ENCODE results near the gene TRDN. TPM values are rescaled to one million over a fixed set of nuclear protein-coding genes. Genes with fewer than 3 reads are reported as not detected.

The TRDN gene
- total RNA-seq, 5 donors from 2014 or later (not counting 1 experiment from before 2014, with no cell fraction given) = not detected

DNA sequence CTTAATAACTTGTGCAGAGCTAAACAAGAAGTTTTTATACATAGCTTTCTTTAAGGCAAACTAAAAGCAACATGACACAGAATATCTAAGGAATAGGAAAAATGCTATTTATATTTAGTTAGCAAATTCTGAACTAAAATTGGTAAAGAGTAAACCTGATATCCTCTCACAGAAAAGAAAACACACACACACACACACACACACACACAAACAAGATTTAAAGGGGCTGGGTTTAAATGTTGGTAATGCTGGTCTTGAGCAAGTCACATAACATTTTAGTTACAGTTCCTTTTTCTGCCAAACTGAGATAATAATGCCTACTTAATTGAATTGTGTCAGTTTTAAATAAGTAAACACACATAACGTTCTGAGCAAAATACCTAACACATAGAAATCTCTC, 1.6 kb downstream of the TRDN start:
- Histone ChIP-seq H3K4me1 (ENCODE audit: control insufficient read depth in 1 of 2, extremely low read depth in 1 of 2, insufficient read depth in 2 of 2, low read length in 2 of 2) (no peaks in the 10 kb centered on the region), H3K9me3 (no peaks in the 10 kb centered on the region), H3K27me3 (replicated peaks in 1 of 2; ENCODE audit: control insufficient read depth in 2 of 2, extremely low read depth in 1 of 2, insufficient read depth in 2 of 2, low read length in 1 of 2) (no peaks in the 10 kb centered on the region), H3K36me3 (ENCODE audit: control insufficient read depth in 2 of 2, extremely low read depth in 1 of 2, insufficient read depth in 1 of 2, low read length in 1 of 2) (no peaks in the 10 kb centered on the region), H3K4me3 (ENCODE audit: control insufficient read depth in 1 of 2, extremely low read depth in 1 of 2, low read length in 1 of 2) (no peak overlapping the region), H3K27ac (ENCODE audit: low read length) (no peak overlapping the region)
- H3K9me3 Mint-ChIP-seq = peaks cover 0 to 2% (median 0%) of the 10 kb centered on the region in 3 donors
- H3K4me3 Mint-ChIP-seq = no peak overlapping the region
- no peaks in the 10 kb centered on the region for H3K36me3 Mint-ChIP-seq
- H3K4me1 Mint-ChIP-seq = no peaks in the 10 kb centered on the region
- WGBS (ENCODE audit: insufficient coverage) = no CpG with 5 or more reads among the region's 1 CpG
- POLR2A ChIA-PET = no interaction called here
- DNase-seq = no peak
- ATAC-seq (replicated peaks in 1 of 4) = no peak
- no peak overlapping the region for H3K27ac Mint-ChIP-seq
- no peaks in the 10 kb centered on the region for H3K27me3 Mint-ChIP-seq
- CTCF ChIA-PET = no interaction called here

DNA sequence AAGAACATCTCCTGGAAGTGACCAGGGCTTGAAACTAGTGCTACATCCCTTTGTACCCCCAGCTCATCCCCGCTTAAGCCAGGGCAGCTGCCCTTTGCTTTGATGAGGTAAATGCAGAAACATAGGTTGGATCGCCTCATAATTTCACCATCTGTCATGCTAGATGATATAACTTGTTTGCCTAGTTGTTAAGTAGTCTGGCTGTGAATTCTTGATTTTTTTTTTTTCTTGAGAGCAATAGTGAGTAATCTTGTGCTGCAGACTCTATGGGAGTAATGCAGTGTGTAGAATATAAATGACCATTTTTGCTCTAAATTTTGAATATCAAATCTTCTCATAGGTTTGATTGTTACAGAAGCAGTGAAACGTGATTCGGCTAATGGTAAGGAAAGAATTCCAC, 4.1 kb downstream of the TRDN start:
- ATAC-seq (replicated peaks in 1 of 4) (no peak), DNase-seq (no peak)
- no peak overlapping the region for H3K4me3 ChIP-seq (ENCODE audit: control insufficient read depth in 1 of 2, extremely low read depth in 1 of 2, low read length in 1 of 2)
- H3K27ac Mint-ChIP-seq = no peak overlapping the region
- ChIA-PET POLR2A (no interaction called here), CTCF (no interaction called here)
- H3K27me3 Mint-ChIP-seq = no peaks in the 10 kb centered on the region
- no peaks in the 10 kb centered on the region for H3K27me3 ChIP-seq (replicated peaks in 1 of 2; ENCODE audit: control insufficient read depth in 2 of 2, extremely low read depth in 1 of 2, insufficient read depth in 2 of 2, low read length in 1 of 2)
- H3K36me3 Mint-ChIP-seq = no peaks in the 10 kb centered on the region
- peaks cover 0 to 7% (median 0%) of the 10 kb centered on the region in 3 donors for H3K9me3 Mint-ChIP-seq
- H3K27ac ChIP-seq (ENCODE audit: low read length) = no peak overlapping the region
- no peaks in the 10 kb centered on the region for H3K36me3 ChIP-seq (ENCODE audit: control insufficient read depth in 2 of 2, extremely low read depth in 1 of 2, insufficient read depth in 1 of 2, low read length in 1 of 2)
- no peaks in the 10 kb centered on the region for H3K9me3 ChIP-seq
- H3K4me1 ChIP-seq (ENCODE audit: control insufficient read depth in 1 of 2, extremely low read depth in 1 of 2, insufficient read depth in 2 of 2, low read length in 2 of 2) = no peaks in the 10 kb centered on the region
- no CpG with 5 or more reads among the region's 4 CpGs for WGBS (ENCODE audit: insufficient coverage)
- H3K4me3 Mint-ChIP-seq = no peak overlapping the region
- no peaks in the 10 kb centered on the region for H3K4me1 Mint-ChIP-seq

- POLR2A ChIA-PET = no interaction called here
- no peak overlapping the region for H3K27ac ChIP-seq (ENCODE audit: low read length)
- H3K36me3 ChIP-seq (ENCODE audit: control insufficient read depth in 2 of 2, extremely low read depth in 1 of 2, insufficient read depth in 1 of 2, low read length in 1 of 2) = no peaks in the 10 kb centered on the region
- H3K27me3 Mint-ChIP-seq = no peaks in the 10 kb centered on the region
- H3K4me3 ChIP-seq (ENCODE audit: control insufficient read depth in 1 of 2, extremely low read depth in 1 of 2, low read length in 1 of 2) = no peak overlapping the region
- H3K27me3 ChIP-seq (replicated peaks in 1 of 2; ENCODE audit: control insufficient read depth in 2 of 2, extremely low read depth in 1 of 2, insufficient read depth in 2 of 2, low read length in 1 of 2) = no peaks in the 10 kb centered on the region
- ATAC-seq (replicated peaks in 1 of 4) = no peak
- WGBS (ENCODE audit: insufficient coverage) = no CpG with 5 or more reads among the region's 3 CpGs
- no peaks in the 10 kb centered on the region for H3K36me3 Mint-ChIP-seq
- no peak for DNase-seq
- no peaks in the 10 kb centered on the region for H3K4me1 Mint-ChIP-seq
- no peak overlapping the region for H3K4me3 Mint-ChIP-seq
- CTCF ChIA-PET = no interaction called here
- no peak overlapping the region for H3K27ac Mint-ChIP-seq
- H3K4me1 ChIP-seq (ENCODE audit: control insufficient read depth in 1 of 2, extremely low read depth in 1 of 2, insufficient read depth in 2 of 2, low read length in 2 of 2) = no peaks in the 10 kb centered on the region
- no peaks in the 10 kb centered on the region for H3K9me3 ChIP-seq
- peaks cover 0 to 7% (median 0%) of the 10 kb centered on the region in 3 donors for H3K9me3 Mint-ChIP-seq
Observed at GRCh38 chr6:123629258-123629941, 7.3 kb downstream of the TRDN start.

DNA sequence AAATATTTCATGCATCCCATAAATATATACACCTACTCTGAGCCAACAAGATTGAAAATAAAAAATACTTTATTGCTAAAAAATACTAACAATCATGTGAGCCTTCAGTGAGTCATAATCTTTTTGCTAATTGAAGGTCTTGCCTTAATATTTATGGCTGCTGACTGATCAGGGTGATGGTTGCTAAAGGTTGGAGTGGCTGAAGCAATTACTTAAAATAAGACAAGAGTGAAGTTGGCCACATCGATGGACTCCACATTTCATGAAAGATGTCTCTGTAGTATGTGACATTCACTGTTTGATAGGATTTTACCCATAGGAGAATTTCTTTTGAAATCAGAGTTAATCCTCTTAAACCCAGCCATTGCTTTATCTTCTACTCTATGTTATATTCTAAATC, 11.1 kb downstream of the TRDN start:
- no peak for DNase-seq
- ATAC-seq (replicated peaks in 1 of 4) = no peak
- H3K9me3 ChIP-seq = no peaks in the 10 kb centered on the region
- no peaks in the 10 kb centered on the region for H3K4me1 Mint-ChIP-seq
- ChIA-PET POLR2A (no interaction called here), CTCF (no interaction called here)
- peaks cover 1 to 11% (median 4%) of the 10 kb centered on the region in 3 donors for H3K9me3 Mint-ChIP-seq
- H3K4me1 ChIP-seq (ENCODE audit: control insufficient read depth in 1 of 2, extremely low read depth in 1 of 2, insufficient read depth in 2 of 2, low read length in 2 of 2) = no peaks in the 10 kb centered on the region
- no peaks in the 10 kb centered on the region for H3K27me3 Mint-ChIP-seq
- no peak overlapping the region for H3K4me3 Mint-ChIP-seq
- H3K36me3 ChIP-seq (ENCODE audit: control insufficient read depth in 2 of 2, extremely low read depth in 1 of 2, insufficient read depth in 1 of 2, low read length in 1 of 2) = no peaks in the 10 kb centered on the region
- H3K27me3 ChIP-seq (replicated peaks in 1 of 2; ENCODE audit: control insufficient read depth in 2 of 2, extremely low read depth in 1 of 2, insufficient read depth in 2 of 2, low read length in 1 of 2) = no peaks in the 10 kb centered on the region
- no peak overlapping the region for H3K4me3 ChIP-seq (ENCODE audit: control insufficient read depth in 1 of 2, extremely low read depth in 1 of 2, low read length in 1 of 2)
- H3K27ac ChIP-seq (ENCODE audit: low read length) = no peak overlapping the region
- H3K36me3 Mint-ChIP-seq = no peaks in the 10 kb centered on the region
- no peak overlapping the region for H3K27ac Mint-ChIP-seq
- WGBS (ENCODE audit: insufficient coverage) = no CpG with 5 or more reads among the region's 1 CpG

DNA sequence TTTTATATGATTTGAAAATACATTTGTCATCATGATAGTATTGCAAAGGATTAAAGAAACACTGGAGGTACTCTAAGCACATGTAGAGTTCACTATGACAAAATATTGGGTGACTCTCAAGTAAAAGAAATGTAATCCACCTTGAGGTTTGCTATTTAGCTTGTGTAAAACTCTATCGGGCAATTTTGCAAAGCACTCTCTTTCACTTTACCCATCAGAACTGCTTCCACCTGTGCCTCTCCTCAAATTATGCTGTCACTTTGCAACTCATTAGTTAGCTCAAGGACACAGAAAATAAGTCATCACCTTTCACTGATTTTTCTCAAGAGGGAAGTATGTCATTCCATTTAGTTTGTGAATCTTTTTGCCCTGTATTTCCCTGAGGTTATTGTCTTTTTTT, 14.0 kb downstream of the TRDN start:
- Mint-ChIP-seq H3K36me3 (no peaks in the 10 kb centered on the region), H3K4me1 (no peaks in the 10 kb centered on the region), H3K27ac (no peak overlapping the region), H3K9me3 (peaks cover 3 to 7% (median 6%) of the 10 kb centered on the region in 3 donors), H3K4me3 (no peak overlapping the region), H3K27me3 (no peaks in the 10 kb centered on the region)
- H3K4me1 ChIP-seq (ENCODE audit: control insufficient read depth in 1 of 2, extremely low read depth in 1 of 2, insufficient read depth in 2 of 2, low read length in 2 of 2) = no peaks in the 10 kb centered on the region
- WGBS (ENCODE audit: insufficient coverage) = 60% methylated on average over 1 of the region's 1 CpG
- no peak overlapping the region for H3K27ac ChIP-seq (ENCODE audit: low read length)
- ChIA-PET CTCF (no interaction called here), POLR2A (no interaction called here)
- no peaks in the 10 kb centered on the region for H3K9me3 ChIP-seq
- H3K4me3 ChIP-seq (ENCODE audit: control insufficient read depth in 1 of 2, extremely low read depth in 1 of 2, low read length in 1 of 2) = no peak overlapping the region
- H3K36me3 ChIP-seq (ENCODE audit: control insufficient read depth in 2 of 2, extremely low read depth in 1 of 2, insufficient read depth in 1 of 2, low read length in 1 of 2) = no peaks in the 10 kb centered on the region
- DNase-seq (no peak), ATAC-seq (replicated peaks in 1 of 4) (no peak)
- H3K27me3 ChIP-seq (replicated peaks in 1 of 2; ENCODE audit: control insufficient read depth in 2 of 2, extremely low read depth in 1 of 2, insufficient read depth in 2 of 2, low read length in 1 of 2) = no peaks in the 10 kb centered on the region

- Mint-ChIP-seq H3K27me3 (no peaks in the 10 kb centered on the region), H3K4me1 (no peaks in the 10 kb centered on the region), H3K36me3 (no peaks in the 10 kb centered on the region), H3K9me3 (peaks cover 3 to 7% (median 5%) of the 10 kb centered on the region in 3 donors), H3K4me3 (no peak overlapping the region), H3K27ac (no peak overlapping the region)
- H3K36me3 ChIP-seq (ENCODE audit: control insufficient read depth in 2 of 2, extremely low read depth in 1 of 2, insufficient read depth in 1 of 2, low read length in 1 of 2) = no peaks in the 10 kb centered on the region
- ChIA-PET POLR2A (no interaction called here), CTCF (no interaction called here)
- no peak for ATAC-seq (replicated peaks in 1 of 4)
- H3K9me3 ChIP-seq = no peaks in the 10 kb centered on the region
- H3K27ac ChIP-seq (ENCODE audit: low read length) = no peak overlapping the region
- no peaks in the 10 kb centered on the region for H3K4me1 ChIP-seq (ENCODE audit: control insufficient read depth in 1 of 2, extremely low read depth in 1 of 2, insufficient read depth in 2 of 2, low read length in 2 of 2)
- no peak for DNase-seq
- H3K27me3 ChIP-seq (replicated peaks in 1 of 2; ENCODE audit: control insufficient read depth in 2 of 2, extremely low read depth in 1 of 2, insufficient read depth in 2 of 2, low read length in 1 of 2) = no peaks in the 10 kb centered on the region
- no peak overlapping the region for H3K4me3 ChIP-seq (ENCODE audit: control insufficient read depth in 1 of 2, extremely low read depth in 1 of 2, low read length in 1 of 2)
Observed at GRCh38 chr6:123619156-123619555, 17.6 kb downstream of the TRDN start.

DNA sequence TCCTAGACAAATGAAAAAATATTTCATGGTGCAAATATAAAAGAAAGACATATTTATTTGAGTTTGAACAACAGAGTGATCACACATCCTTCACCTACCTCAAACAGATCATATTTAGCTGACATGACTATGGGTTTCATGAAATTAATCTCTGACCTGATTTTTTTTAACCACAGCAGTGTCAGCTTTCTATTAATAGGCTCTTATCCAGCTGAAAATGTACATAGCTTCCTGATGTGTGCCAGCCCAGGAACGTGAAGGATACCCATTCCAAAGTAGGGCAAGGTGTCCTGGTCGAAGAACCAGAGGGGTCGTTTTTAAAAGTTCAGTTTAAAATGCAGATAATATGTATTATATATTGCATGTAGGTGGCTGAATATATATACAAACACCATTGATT, 19.8 kb downstream of the TRDN start:
- H3K27ac ChIP-seq (ENCODE audit: low read length) = no peak overlapping the region
- no peak for ATAC-seq (replicated peaks in 1 of 4)
- no CpG with 5 or more reads among the region's 3 CpGs for WGBS (ENCODE audit: insufficient coverage)
- Mint-ChIP-seq H3K27ac (no peak overlapping the region), H3K4me3 (no peak overlapping the region), H3K27me3 (no peaks in the 10 kb centered on the region), H3K9me3 (peaks cover 0 to 7% (median 3%) of the 10 kb centered on the region in 3 donors), H3K4me1 (no peaks in the 10 kb centered on the region), H3K36me3 (no peaks in the 10 kb centered on the region)
- POLR2A ChIA-PET = no interaction called here
- CTCF ChIA-PET = no interaction called here
- H3K4me1 ChIP-seq (ENCODE audit: control insufficient read depth in 1 of 2, extremely low read depth in 1 of 2, insufficient read depth in 2 of 2, low read length in 2 of 2) = no peaks in the 10 kb centered on the region
- DNase-seq = no peak
- H3K27me3 ChIP-seq (replicated peaks in 1 of 2; ENCODE audit: control insufficient read depth in 2 of 2, extremely low read depth in 1 of 2, insufficient read depth in 2 of 2, low read length in 1 of 2) = no peaks in the 10 kb centered on the region
- no peak overlapping the region for H3K4me3 ChIP-seq (ENCODE audit: control insufficient read depth in 1 of 2, extremely low read depth in 1 of 2, low read length in 1 of 2)
- H3K9me3 ChIP-seq = no peaks in the 10 kb centered on the region
- no peaks in the 10 kb centered on the region for H3K36me3 ChIP-seq (ENCODE audit: control insufficient read depth in 2 of 2, extremely low read depth in 1 of 2, insufficient read depth in 1 of 2, low read length in 1 of 2)
